Hippocampal formation (tissue), 2 donors: Measurements from ENCODE around the gene PGLYRP3.
"Not testable (repeated sequence)": the region's sequence is repeated elsewhere in the genome, so short reads cannot be mapped to it uniquely, and the experiment has no call there.

ENCODE experiments used
- DNase-seq, 2 donors: peaks; one replicate each; lab custom pipeline; 2025; lab: John Stamatoyannopoulos, UW

PGLYRP3 gene

GRCh38 chr1:153314388-153314787, 1.6 kb upstream of the PGLYRP3 start:
- DNase-seq, result not testable (repeated sequence)

DNA sequence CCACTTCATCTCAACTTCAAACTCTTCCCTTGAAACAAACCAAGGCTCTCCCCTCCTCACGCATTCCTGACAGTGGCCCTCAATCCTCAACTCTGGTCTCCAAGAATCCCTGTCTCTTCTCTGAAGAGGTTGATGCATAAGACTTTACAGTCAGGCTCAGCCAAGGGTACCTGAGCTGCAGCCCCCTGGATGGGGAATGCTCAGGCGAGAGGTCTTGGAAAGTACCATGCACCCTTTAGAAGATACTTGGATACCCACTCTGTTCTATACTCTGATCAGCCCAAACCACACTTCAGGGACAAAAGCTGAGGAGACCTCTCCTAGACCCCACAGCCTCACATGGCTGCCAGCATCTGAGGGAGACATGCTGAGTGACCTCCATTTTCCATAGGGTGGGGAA, 536 bp upstream of the PGLYRP3 start:
- no peak for DNase-seq

GRCh38 chr1:153310526-153310925, 2.2 kb downstream of the PGLYRP3 start:
- DNase-seq, result no peak

DNA sequence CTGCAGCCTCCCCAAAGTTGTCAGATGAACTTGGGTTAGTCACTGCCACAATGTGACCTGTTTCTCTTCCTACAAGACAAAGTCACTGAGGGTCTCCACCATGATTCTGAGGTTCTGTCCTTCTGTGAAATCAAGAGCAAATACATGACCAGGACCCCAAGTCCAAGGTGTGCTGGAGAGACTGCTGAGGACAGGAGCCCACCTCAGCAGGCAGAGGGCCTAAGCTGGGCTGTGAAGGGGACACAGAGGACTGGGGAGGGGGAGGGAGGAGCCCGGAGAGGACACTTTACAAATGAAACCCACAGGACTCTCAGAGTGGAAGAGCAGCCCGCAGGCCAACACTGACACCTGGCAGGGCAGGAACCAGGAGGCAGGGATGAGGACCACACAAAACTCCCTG, 3.3 kb downstream of the PGLYRP3 start:
- no peak for DNase-seq

DNA sequence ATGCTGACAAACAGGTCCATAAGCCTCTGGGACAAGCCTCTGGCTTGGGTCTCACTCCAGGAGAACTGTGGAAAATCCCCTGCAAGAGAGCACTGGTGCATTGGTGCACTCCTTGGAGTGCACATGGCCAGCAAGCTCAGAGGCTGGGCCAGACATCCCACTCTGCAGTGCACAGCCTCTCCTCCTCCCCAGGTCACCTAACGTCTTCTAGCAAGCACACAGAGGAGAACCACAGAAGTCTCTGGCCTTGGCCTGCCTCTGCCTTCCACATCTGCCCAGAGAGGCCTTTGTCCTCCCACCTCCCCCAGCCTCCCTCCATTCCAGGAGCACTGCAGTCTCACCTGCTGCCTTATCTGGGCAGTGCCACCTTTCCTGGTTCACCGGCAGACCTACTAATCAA, 4.2 kb downstream of the PGLYRP3 start:
- DNase-seq, result no peak

DNA sequence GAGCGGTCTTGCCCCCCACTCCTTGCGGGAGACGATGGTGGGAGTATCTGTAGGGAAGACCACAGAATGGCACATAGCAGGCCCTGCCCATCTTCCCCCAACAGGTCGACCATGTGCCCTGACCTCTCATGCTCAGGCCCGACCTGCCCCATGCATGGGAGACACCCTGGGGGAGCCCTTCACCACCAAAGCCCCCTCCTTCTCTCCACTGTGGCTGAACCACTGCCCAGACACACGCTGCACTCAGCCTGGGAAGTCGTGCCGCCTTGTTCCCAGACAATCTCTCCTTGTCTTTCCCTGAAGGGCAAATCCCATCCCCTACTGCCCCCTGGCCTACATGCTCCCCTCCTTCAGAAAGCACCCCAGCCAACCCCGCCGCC, 5.5 kb downstream of the PGLYRP3 start:
- no peak for DNase-seq

DNA sequence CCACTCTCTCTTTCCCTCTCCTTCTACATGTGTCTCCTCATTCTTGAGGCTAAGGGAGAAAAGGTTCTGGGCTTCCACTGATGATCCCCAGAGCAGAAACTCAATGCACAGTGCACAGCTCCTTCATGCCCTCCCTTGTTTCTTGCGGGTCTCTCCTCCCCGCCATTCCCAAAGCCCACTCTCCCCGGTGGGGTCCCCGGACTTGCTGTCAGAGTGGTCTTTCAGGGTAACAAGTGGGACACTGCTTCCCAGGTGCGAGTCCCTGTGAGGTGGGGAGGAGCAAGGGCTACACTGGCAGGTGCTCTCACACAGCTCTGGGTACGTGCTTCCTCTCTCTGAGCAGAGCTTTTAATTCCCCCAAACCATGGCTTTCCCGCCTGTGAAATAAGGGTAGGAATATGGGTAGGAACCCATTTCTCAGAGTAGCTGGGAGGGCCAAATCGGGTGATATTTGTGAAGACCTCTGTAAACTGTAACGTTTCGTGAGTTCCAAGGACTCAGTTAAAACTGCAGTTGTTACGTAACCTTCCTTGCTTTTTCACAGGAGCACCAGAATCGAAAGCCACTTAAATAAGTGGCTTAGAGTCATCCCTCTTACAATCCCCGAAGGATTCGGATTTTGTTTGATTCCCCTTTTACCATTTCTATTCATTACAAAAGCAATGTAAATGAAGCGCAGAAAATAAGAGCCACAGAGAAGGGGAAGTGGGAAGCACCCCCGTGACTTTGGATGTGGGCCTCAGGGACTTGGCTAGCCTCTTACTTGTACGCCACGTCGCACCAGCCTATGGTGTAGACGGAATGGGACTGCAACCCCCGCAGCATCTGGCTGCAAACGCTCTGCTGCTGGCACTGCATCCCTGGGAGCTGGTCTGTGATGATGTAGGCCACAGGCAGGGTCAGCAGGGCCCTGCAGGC, 6.2 kb downstream of the PGLYRP3 start:
- no peak for DNase-seq

DNA sequence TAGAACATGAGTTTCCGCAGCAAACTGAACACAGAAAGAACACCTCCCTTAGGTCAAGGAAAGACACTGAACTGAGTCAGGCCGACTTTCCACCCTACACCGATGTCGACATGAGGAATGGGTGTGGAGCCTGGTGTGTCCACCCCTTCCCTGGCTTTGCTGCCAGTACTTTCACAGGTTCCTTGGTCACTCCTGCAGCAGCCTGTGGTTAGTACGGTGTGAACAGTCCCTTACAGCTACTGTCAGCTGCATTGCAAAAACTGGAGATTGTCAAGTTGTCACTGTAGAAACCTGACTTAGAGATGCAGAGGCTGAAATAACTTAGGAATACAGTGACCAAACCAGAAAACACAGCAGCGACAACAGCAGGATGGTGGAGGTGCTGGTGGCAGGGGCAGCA, 7.1 kb downstream of the PGLYRP3 start:
- no peak for DNase-seq

- no peak for DNase-seq
Observed at GRCh38 chr1:153302308-153302707, 10.4 kb downstream of the PGLYRP3 start.

DNA sequence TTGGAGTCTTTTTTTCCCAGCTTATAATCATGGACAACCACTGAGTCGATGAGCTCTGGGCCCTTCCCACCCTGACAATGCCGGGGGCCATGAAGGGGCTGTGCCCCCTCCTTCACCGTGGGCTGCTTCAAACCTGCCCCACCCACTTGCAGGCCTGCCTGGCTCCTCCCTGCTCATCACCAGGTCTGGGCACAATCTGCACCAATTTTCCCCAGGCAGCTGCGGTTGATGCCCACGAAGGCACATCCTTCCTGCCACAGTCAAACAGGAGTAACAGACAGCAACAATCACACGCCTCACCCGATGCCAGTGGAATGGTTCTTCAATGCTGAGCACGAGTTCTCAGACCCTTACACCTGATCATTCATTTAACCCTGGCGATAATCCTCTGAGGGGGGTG, 18.9 kb downstream of the PGLYRP3 start:
- no peak for DNase-seq

DNA sequence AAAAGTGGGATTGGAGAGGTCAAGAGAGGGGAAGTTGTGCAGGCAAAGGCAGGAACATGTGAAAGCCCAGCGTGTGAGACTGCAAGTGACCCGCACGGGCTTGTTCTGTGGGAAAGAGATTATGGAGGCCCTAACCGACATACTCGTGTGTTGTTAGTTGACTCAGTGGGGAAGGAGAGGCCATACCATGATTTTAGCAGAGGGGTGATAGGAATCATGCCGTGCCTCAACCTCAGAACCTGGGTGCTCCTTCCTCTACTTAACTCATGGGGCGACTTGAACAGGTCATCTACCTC, 19.3 kb downstream of the PGLYRP3 start:
- no peak for DNase-seq

- no peak for DNase-seq
Observed at GRCh38 chr1:153292740-153293479, 19.8 kb downstream of the PGLYRP3 start.

- no peak for DNase-seq
Observed at GRCh38 chr1:153292185-153292584, 20.6 kb downstream of the PGLYRP3 start.

DNA sequence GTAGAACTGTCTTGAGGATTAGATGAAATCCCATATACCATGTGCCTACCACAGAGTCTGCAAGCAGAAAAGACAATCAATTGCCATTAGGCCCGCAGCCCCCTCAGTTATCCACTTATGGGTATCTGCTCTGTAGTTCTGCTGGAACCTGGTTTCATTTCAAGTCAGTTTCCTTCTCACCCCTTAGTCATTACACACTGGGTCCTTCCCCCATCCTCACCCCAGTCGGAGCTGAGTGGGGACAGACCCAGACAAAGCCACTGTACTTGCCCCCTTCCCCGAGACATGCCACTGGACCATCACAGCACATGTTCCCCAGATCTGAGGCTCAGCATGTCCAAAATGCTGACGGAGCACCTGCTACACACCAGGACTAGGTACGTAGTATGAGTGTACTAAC, 21.2 kb downstream of the PGLYRP3 start:
- no peak for DNase-seq

GRCh38 chr1:153288634-153289275, 24.0 kb downstream of the PGLYRP3 start:
- DNase-seq, result no peak

GRCh38 chr1:153277852-153278251, 34.9 kb downstream of the PGLYRP3 start:
- no peak for DNase-seq

GRCh38 chr1:153272186-153272585, 40.6 kb downstream of the PGLYRP3 start:
- no peak for DNase-seq

DNA sequence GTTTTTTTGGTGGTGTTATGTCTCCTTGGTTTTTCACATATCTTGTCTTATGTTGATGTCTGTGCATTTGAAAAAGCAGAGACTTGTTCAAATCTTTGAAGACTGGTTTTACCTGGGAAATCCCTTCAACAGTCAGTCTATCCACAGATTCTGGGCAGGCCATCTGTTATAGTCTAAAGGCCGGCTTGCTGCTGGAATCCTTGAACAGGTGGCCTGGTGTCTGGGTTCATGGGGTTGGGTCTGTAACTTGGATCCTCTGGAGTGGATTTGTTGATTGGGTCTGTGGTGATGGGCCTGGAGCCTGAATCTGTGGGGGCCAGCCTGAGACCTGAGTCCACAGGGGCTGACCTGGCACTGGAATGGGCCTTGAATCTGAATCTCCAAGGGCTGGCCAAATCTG, 41.0 kb downstream of the PGLYRP3 start:
- no peak for DNase-seq

DNA sequence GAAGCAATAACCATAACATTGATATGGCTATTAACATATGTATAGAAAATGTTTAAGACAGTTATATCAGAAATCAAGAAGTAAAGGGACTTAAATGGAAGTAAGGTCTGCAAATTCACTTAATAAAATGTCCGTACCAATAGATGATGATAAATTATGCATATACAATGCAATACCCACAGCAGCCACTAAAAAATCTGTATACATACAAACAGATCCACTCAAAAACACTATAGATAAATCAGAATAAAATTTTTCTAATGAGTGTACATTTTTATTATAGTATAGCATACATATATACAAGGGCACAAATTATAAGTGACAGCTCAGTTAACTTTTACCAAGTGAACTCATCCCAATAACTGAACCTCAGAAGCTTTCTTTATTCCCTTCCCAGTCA, 47.3 kb downstream of the PGLYRP3 start:
- DNase-seq, result no peak

DNA sequence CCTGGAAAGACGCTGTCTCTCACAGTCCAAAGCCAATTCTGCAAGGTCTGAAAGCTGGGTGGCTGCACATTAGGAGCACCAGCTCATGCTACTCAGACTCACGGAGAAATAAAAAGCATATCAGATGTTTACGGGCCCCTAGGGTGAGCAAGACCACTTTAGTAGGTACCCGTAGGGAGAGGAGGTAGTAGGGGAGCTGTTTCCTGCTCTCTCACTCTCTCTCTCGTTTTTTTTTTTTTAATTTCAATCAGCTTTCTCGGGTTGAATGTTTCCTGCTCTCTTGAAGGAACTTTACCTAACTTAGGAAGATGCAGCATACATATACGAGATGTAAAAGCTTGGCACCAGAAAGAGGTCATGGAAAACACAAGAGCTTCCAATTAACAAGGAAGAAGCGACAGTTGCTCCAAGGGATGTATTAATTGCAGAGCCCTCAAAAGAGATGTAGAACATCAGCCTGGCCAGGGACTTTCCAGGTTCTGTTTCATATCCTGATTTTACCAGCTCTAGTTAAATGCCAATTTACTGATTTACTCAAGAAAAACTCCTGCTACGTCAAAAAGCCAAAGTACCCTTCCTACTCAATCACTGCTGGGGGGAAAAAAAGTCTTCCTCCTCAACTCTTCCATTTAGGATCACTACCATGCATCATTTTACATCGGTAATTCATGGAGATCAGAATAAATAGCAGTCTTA, 50.1 kb downstream of the PGLYRP3 start:
- no peak for DNase-seq

DNA sequence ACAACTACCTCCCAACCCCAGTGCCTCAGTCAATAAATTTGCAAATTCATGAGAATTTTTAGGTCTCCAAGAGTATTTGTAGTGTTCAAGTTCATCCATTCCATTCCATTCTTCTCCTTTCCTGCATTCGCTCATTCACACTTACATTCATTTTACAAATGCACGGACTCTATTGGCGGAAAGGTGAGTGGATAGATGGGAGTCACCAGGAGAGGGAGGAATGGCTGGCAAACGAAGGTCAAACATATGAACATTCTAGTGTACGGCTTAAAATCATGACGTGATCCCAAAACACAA, 50.7 kb downstream of the PGLYRP3 start:
- DNase-seq, result no peak

GRCh38 chr1:153261281-153262069, 51.3 kb downstream of the PGLYRP3 start:
- DNase-seq, result no peak
